ENCODE measurements around the gene TPM3.
"Not testable (repeated sequence)": the region's sequence is repeated elsewhere in the genome, so short reads cannot be mapped to it uniquely, and the experiment has no call there.

TPM3 gene

GRCh38 chr1:154191990-154192461, at the start of gene TPM3:
TSS of gene TPM3 (minus strand) at chr1:154192100. CDS start at chr1:154192018, 82 bp downstream.
- no peak for DNase-seq

- DNase-seq, result no peak
These were observed 48.5 kb upstream of the TPM3 start for GRCh38 chr1:154240294-154240833.

- no peak for DNase-seq
These were observed 47.6 kb upstream of the TPM3 start for GRCh38 chr1:154239491-154239890.

- DNase-seq, result no peak
These were observed 46.1 kb upstream of the TPM3 start for GRCh38 chr1:154237880-154238506.

- no peak for DNase-seq
These were observed 45.5 kb upstream of the TPM3 start for GRCh38 chr1:154237435-154237834.

- no peak for DNase-seq
These were observed 45.0 kb upstream of the TPM3 start for GRCh38 chr1:154236855-154237254.

GRCh38 chr1:154233127-154233526, 41.2 kb upstream of the TPM3 start:
- DNase-seq, result not testable (repeated sequence)

GRCh38 chr1:154231112-154231511, 39.2 kb upstream of the TPM3 start:
- DNase-seq, result not testable (repeated sequence)

GRCh38 chr1:154225370-154225769, 33.5 kb upstream of the TPM3 start:
- no peak for DNase-seq

GRCh38 chr1:154223621-154224020, 31.7 kb upstream of the TPM3 start:
- no peak for DNase-seq

GRCh38 chr1:154222918-154223317, 31.0 kb upstream of the TPM3 start:
- no peak for DNase-seq

- DNase-seq, result no peak
These were observed 30.6 kb upstream of the TPM3 start for GRCh38 chr1:154222518-154222917.

GRCh38 chr1:154221278-154222001, 29.5 kb upstream of the TPM3 start:
- peak; percentile 58 to 67 for DNase-seq

- no peak for DNase-seq
These were observed 29.0 kb upstream of the TPM3 start for GRCh38 chr1:154220970-154221277.

GRCh38 chr1:154220071-154220969, 28.4 kb upstream of the TPM3 start, which contains the start of gene UBAP2L:
TSS of gene UBAP2L (plus strand) at chr1:154220955. CDS start at chr1:154225124, 4,169 bp downstream.
- peak; percentile 97 to 98 for DNase-seq

GRCh38 chr1:154219541-154219940, 27.6 kb upstream of the TPM3 start:
- DNase-seq, result no peak

- no peak for DNase-seq
These were observed 26.6 kb upstream of the TPM3 start for GRCh38 chr1:154218545-154218944.

- no peak for DNase-seq
These were observed 21.4 kb upstream of the TPM3 start for GRCh38 chr1:154213274-154213673.

- DNase-seq, result no peak
These were observed 20.2 kb upstream of the TPM3 start for GRCh38 chr1:154212083-154212482.

GRCh38 chr1:154208677-154209388, 16.9 kb upstream of the TPM3 start:
- no peak for DNase-seq

- no peak for DNase-seq
These were observed 15.4 kb upstream of the TPM3 start for GRCh38 chr1:154207262-154207661.

- DNase-seq, result no peak
These were observed 14.3 kb upstream of the TPM3 start, which contains the start of gene CFAP141 for GRCh38 chr1:154206196-154206595. TSS of gene CFAP141 (minus strand) at chr1:154206333. CDS start at chr1:154206307, 26 bp downstream.
